ENCODE data around the gene RTL10.

RTL10 gene

DNA sequence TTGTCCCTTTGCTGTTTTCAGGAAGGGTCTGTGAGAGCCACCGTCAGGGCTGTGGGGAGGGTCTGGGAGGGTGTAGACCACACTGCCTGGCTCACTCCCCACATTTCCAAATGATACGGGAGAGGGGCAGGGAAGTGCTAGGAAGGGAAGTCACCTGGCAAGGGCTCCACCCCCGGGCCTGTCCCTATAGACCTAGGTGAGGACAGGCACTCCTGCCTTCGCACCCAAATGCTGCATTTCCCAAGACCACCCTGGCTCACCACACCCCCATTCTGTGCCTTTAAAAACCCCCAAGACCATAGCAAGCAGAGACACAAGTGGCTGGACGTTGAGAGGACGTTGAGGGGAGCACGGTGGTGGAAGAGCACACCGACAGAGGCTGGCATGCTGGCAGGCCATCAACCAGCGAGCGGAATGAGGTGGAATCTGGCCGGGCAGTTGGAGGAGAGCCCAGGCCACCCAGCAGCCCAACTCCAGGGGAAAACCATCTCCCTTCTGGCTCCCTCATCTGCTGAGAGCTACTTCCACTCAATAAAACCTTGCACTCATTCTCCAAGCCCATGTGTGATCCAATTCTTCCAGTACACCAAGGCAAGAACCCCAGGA, 45.7 kb downstream of the RTL10 start:
- no peak for DNase-seq (ENCODE audit: low read depth in 2 of 2)

DNA sequence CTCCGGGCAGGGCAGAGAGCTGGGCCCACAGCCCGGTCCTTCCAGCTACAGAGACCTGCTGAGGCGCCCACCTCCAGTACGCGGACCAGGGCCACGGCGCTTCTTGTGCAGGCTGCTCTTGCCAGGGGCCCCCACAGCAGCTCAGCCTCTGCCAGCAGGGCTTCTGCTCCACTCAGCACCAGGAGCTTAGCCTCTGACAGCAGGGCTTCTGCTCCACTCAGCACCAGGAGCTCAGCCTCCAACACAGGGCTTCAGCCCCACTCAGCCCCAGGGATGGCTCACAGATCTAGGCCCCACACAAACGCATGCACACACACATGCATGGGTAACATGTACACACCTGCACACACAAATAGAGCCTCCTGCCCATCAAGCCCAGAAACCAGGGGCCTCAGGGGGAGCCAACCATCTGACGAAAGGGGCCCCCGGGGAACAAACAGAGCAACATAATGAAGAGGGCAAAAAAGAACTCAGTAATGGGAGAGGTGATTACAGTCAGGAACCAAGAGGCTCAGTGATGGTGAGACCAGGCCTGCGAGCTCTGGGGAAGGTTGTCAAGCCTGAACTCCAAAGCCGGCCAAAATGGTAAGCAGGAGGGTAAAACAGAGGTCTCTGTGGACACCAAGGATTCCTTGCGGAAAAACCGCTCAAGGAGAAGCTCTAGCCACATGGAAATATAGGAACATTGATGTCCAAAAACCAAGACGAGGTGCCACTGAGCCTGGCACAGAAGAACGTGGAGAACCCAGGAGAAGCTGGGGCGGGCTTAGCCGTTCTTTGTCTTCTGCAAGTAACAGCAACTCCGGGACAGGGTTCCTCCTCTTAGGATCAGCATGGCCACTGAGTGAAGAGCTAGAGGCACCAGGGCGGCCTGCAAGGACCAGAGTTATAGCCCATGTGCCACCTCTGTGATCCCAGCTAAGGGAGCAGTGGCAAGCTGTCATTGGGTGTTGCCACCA, 46.5 kb downstream of the RTL10 start:
- no peak for DNase-seq (ENCODE audit: low read depth in 2 of 2)

DNA sequence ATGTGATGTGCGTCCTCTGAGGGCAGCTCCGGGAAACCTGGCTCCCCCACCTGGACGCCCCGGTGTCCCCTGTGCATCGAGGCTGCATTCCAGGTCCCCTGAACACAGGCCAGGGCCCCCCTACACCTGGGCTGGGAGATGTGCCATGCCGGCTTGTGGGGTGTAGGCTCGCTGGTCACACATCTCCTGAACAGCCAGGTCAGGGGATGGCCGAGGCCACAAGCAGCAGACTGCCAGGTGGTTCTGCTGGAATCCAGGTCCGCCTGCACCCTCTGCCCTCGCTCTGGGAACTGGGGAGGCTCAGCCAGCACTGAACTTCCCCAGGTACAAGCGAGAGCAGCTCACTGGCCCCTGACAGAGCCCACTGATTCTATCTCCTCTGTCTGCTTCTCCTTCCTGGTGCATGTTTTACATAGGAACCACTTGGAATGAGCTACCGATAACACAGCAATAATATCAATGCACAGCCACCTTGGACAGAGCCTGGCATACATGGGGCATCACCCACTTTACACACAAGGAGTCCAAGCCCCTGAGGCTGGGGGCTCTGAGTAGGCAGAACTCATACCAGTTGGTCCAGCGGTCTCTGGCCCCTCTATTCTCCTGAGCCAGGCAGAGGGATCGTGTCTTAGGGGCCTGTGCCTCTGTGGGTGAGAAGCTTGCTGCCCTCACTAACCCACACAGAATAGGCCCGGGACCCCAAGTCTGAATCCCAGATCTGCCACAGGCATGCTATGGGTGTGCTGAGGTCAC, 47.3 kb downstream of the RTL10 start:
- DNase-seq (ENCODE audit: low read depth in 2 of 2), result no peak

DNA sequence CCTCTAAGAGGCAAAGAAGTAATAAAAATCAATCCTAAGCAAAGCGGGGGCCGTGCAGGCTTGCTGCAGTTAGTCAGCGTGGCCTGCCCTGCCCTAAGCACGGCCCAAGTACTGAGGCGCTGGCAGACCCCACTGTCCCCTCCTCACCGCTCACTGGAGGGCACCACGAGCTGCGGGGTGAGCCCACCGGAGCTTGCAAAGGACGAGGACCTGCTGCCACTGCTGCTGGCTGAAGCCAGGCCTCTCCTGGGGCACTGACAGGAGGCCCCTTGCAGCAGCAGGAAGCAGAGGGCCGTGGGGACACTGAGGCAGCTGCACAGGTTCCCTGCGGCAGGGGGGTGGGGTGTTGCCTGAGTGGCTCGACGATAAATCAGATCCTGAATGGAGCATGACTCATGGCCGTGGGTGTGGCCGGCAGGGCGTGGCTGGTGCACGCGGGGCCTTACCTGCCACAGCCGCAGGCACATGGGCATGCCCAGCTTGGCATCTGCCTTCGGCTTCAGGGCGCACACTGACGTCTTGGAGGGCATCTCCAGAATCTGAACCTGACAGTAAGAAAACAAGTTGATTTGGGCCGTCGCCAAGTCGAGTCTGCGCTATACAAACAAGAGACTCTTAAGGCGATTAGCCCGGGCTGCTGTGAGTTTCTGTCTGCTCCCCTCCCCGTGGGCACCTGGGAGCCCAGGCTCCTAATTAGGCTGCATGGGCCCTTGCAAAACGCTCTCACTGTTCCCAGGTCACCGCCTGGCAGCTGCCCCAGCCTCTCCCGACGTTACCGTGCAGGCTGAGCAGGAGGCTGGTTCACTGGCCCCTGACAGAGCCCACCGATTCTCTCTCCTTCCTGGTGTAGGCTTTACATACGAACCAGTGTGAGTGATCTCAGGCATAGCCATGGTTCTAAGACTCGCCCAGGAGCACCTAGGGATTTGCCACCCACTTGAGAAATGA, 48.2 kb downstream of the RTL10 start:
- no peak for DNase-seq (ENCODE audit: low read depth in 2 of 2)

DNA sequence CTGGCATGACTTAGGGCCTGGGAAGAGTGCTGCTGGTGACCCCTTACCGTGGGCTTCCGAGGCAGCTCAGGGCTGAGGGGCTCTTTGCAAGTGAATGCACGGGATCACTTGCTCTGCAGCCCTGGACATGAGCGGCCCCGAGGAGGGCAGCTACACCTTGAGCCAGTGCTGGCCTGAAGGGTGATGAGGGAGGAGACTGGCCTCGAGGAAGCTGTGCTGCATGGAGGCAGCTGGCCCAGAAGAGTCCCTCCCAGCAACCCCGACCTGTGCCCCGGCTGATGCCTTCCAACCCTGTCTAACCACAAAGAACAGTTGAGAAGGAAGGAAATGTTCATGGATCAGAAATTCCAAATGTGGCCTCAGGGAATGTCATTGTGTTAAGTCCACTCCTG, 48.9 kb downstream of the RTL10 start:
- DNase-seq (ENCODE audit: low read depth in 2 of 2), result no peak

Data from stimulated activated CD8-positive, alpha-beta memory T cell treated with anti-CD3 and anti-CD28 coated beads, Interleukin-15, amount 100 ng/mL, for 4 hours (primary cell).